ENCODE results near the gene FN3KRP. TPM values are rescaled to one million over a fixed set of nuclear protein-coding genes. Genes with fewer than 3 reads are reported as not detected.

FN3KRP gene
- total RNA-seq, 2 donors from 2014 or later, result 26.1 to 28.3 TPM

GRCh38 chr17:82745524-82745923, 29.0 kb downstream of the FN3KRP start:
- intact Hi-C loops (cut with DNase I), result no loop called here
- Histone ChIP-seq H3K27me3 (replicated peaks; ENCODE audit: insufficient read depth) (no peaks in the 10 kb centered on the region), H3K4me1 (replicated peaks) (no peaks in the 10 kb centered on the region), H3K36me3 (peaks cover 0 to 6% of the 10 kb centered on the region in 2 donors), H3K9me3 (no peaks in the 10 kb centered on the region), H3K27ac (no peak overlapping the region), H3K4me3 (no peak overlapping the region)
- WGBS, result 74% methylated on average over 8 of the region's 8 CpGs
- no peak for TF ChIP-seq POLR2A (IDR thresholded peaks at IDR 0.05)
- peak; percentile 21 for TF ChIP-seq POLR2AphosphoS5 (IDR thresholded peaks at IDR 0.05)
- TF ChIP-seq, protein P1, sequence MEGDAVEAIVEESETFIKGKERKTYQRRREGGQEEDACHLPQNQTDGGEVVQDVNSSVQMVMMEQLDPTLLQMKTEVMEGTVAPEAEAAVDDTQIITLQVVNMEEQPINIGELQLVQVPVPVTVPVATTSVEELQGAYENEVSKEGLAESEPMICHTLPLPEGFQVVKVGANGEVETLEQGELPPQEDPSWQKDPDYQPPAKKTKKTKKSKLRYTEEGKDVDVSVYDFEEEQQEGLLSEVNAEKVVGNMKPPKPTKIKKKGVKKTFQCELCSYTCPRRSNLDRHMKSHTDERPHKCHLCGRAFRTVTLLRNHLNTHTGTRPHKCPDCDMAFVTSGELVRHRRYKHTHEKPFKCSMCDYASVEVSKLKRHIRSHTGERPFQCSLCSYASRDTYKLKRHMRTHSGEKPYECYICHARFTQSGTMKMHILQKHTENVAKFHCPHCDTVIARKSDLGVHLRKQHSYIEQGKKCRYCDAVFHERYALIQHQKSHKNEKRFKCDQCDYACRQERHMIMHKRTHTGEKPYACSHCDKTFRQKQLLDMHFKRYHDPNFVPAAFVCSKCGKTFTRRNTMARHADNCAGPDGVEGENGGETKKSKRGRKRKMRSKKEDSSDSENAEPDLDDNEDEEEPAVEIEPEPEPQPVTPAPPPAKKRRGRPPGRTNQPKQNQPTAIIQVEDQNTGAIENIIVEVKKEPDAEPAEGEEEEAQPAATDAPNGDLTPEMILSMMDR (IDR thresholded peaks at IDR 0.05), result no peak
- DNase-seq (ENCODE audit: low spot score), result no peak

- Histone ChIP-seq H3K27me3 (replicated peaks; ENCODE audit: insufficient read depth) (no peaks in the 10 kb centered on the region), H3K36me3 (no peaks in the 10 kb centered on the region), H3K9me3 (no peaks in the 10 kb centered on the region), H3K27ac (no peak overlapping the region), H3K4me3 (no peak overlapping the region), H3K4me1 (replicated peaks) (peaks cover 4% of the 10 kb centered on the region)
- no peak for DNase-seq (ENCODE audit: low spot score)
- intact Hi-C loops (cut with DNase I), result no loop called here
- TF ChIP-seq POLR2A (IDR thresholded peaks at IDR 0.05) (no peak), POLR2AphosphoS5 (IDR thresholded peaks at IDR 0.05) (no peak)
- TF ChIP-seq, protein P1 (IDR thresholded peaks at IDR 0.05), result no peak
- 97% methylated on average over 16 of the region's 16 CpGs for WGBS
Measured at GRCh38 chr17:82748756-82749155, 32.2 kb downstream of the FN3KRP start.

- no peak for DNase-seq (ENCODE audit: low spot score)
- TF ChIP-seq POLR2AphosphoS5 (IDR thresholded peaks at IDR 0.05), result no peak
- TF ChIP-seq, protein P1 (IDR thresholded peaks at IDR 0.05), result no peak
- TF ChIP-seq POLR2A (IDR thresholded peaks at IDR 0.05), result no peak
- Histone ChIP-seq H3K27ac (no peak overlapping the region), H3K4me3 (no peak overlapping the region), H3K27me3 (replicated peaks; ENCODE audit: insufficient read depth) (no peaks in the 10 kb centered on the region), H3K9me3 (no peaks in the 10 kb centered on the region), H3K4me1 (replicated peaks) (peaks cover 4% of the 10 kb centered on the region), H3K36me3 (no peaks in the 10 kb centered on the region)
- intact Hi-C loops (cut with DNase I), result loop anchor here (5.0 kb wide), 1 partner anchor 103 kb away; the partner anchor contains the start of gene WDR45B
- 77% methylated on average over 34 of the region's 40 CpGs for WGBS
Measured at GRCh38 chr17:82750241-82750908, 33.9 kb downstream of the FN3KRP start.

- no peak for DNase-seq (ENCODE audit: low spot score)
- intact Hi-C loops (cut with DNase I), result loop anchor here (5.0 kb wide), 1 partner anchor 104 kb away; the partner anchor contains the start of gene WDR45B
- WGBS, result no CpG with 5 or more reads among the region's 56 CpGs
- Histone ChIP-seq H3K27me3 (replicated peaks; ENCODE audit: insufficient read depth) (no peaks in the 10 kb centered on the region), H3K36me3 (no peaks in the 10 kb centered on the region), H3K4me1 (replicated peaks) (peaks cover 4% of the 10 kb centered on the region), H3K4me3 (peak overlapping the region; percentile 89 to 92), H3K9me3 (no peaks in the 10 kb centered on the region), H3K27ac (peak overlapping the region; percentile 58 to 85)
- TF ChIP-seq, protein P1 (IDR thresholded peaks at IDR 0.05), result peak in 1 of 4 experiments; percentile 10
- TF ChIP-seq POLR2AphosphoS5 (IDR thresholded peaks at IDR 0.05) (no peak), POLR2A (IDR thresholded peaks at IDR 0.05) (no peak)
Measured at GRCh38 chr17:82751171-82751570, 34.7 kb downstream of the FN3KRP start.
